Right cardiac atrium (tissue), 5 donors: ENCODE data around the gene ITGA7. TPM values are rescaled to one million over a fixed set of nuclear protein-coding genes. Genes with fewer than 3 reads are reported as not detected.

Experiments
- ATAC-seq, 2 donors: fragments of 200-7000 bp; cut with Tn5 transposase; one replicate each; pipeline versions ENCODE4 v1.8.0 to v1.9.1; 2020; ENCODE audit warnings: moderate library complexity in 2 of 2, mild to moderate bottlenecking in 1 of 2
- DNase-seq, 3 donors: peaks; one replicate each; pipeline ENCODE4 v3.0.0-alpha.2; 2020
- H3K27ac ChIP-seq: one replicate; pipeline ENCODE4 v1.5.1; 2013; ENCODE audit warnings: mild to moderate bottlenecking, low read length, control low read depth, moderate library complexity
- H3K27me3 ChIP-seq: one replicate; pipeline ENCODE4 v1.6.1; 2013; ENCODE audit not compliant: control insufficient read depth, insufficient read depth
- H3K4me1 ChIP-seq: one replicate; pipeline ENCODE4 v1.6.1; 2013; ENCODE audit warnings: low read length; ENCODE audit not compliant: control insufficient read depth, insufficient read depth
- H3K4me3 ChIP-seq: one replicate; pipeline ENCODE4 v1.5.1; 2013; ENCODE audit warnings: low read length, control low read depth
- H3K9me3 ChIP-seq: one replicate; pipeline ENCODE4 v1.6.1; 2013; ENCODE audit warnings: low read length; ENCODE audit not compliant: control insufficient read depth
- WGBS: extraction: QIAGEN DNeasy Blood & Tissue Kit; methylation state at CpG from one replicate; pipeline ENCODE4 v1.1.7; 2013; 5-methylcytosine and 5-hydroxymethylcytosine counted together
- intact Hi-C, 4 donors: fragments of 100-400 bp; cut with DNase I; formaldehyde crosslinking; loops; one replicate each; pipeline versions ENCODE4 v1.11.0 to v1.14.0; 2022 to 2023
- polyA plus RNA-seq: library from polyadenylated mRNA; stranded (reverse); fragments of 200-250 nt; gene quantifications from one replicate; pipeline ENCODE4 v1.2.3, GENCODE V29; 2013
- total RNA-seq, 4 donors: library from RNA; stranded (reverse); fragmentation: NEBNext Ultra II Directional; extraction: Animal tissue kit (Norgen Biotek cat#: 25700); gene quantifications; one replicate each; pipeline ENCODE4 v1.2.1, GENCODE V29; 2021
- donor health status: healthy with polysubstance abuse.
- donor health status: DM: no; HTN: yes; CAD: no.
- donor health status: DM: no; HTN: no; CAD: no.
- donor health status: DM: no; HTN: yes; CAD: no; lungs with severe emphysema.
- donor health status: DM: yes; HTN: yes; CAD: no.

ITGA7 gene
- total and polyA plus RNA-seq, 5 donors: 288 to 674 (median 602) TPM

DNA sequence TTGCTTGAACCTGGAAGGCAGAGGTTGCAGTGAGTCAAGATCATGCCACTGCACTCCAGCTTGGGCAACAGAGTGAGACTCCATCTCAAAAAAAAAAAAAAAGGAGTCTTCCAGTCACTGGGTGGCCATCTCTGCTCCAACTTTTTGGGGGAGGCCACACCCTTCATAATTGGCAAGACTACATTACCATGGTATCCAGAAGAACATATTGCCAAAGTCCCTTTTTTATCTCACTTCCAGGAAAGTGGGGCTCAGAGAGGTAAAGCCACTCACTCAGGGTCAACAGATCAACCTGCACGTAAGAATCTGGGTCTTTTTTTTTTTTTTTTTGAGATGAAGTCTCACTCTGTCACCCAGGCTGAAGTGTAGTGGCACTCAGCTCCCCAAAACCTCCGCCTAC, 26.2 kb upstream of the ITGA7 start:
- Histone ChIP-seq H3K4me1 (no peaks in the 10 kb centered on the region), H3K9me3 (no peaks in the 10 kb centered on the region), H3K4me3 (no peak overlapping the region), H3K27me3 (no peaks in the 10 kb centered on the region), H3K27ac (no peak overlapping the region)
- WGBS: 86% methylated on average over 2 of the region's 2 CpGs
- DNase-seq (no peak), ATAC-seq (no peak)
- intact Hi-C loops: no loop called here

DNA sequence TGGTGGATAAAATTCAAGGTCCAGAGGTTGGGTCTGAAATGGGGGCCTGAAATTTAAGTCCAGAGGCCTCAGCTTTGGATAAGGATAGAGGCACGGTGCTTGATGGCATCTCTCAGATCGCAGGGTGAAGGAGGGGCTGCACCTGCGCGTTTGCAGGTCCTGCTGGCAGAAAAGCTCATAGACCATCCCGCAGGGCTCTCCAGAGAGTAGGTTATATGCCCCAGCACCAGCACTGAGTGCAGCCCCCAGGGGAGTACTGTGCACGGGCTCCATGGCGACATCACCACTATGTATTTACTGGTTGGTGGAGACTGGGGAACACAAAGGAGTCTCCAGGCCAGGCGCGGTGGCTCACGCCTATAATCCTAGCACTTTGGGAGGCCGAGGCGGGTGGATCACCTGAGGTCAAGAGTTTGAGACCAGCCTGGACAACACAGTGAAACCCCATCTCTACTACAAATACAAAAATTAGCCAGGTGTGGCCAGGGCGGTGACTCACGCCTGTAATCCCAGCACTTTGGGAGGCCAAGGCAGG, 25.4 kb upstream of the ITGA7 start:
- WGBS: 86% methylated on average over 14 of the region's 14 CpGs
- DNase-seq: peak in 1 of 3 donors; percentile 38
- Histone ChIP-seq H3K27me3 (no peaks in the 10 kb centered on the region), H3K27ac (no peak overlapping the region), H3K9me3 (no peaks in the 10 kb centered on the region), H3K4me3 (no peak overlapping the region), H3K4me1 (no peaks in the 10 kb centered on the region)
- ATAC-seq: no peak
- intact Hi-C loops: no loop called here

DNA sequence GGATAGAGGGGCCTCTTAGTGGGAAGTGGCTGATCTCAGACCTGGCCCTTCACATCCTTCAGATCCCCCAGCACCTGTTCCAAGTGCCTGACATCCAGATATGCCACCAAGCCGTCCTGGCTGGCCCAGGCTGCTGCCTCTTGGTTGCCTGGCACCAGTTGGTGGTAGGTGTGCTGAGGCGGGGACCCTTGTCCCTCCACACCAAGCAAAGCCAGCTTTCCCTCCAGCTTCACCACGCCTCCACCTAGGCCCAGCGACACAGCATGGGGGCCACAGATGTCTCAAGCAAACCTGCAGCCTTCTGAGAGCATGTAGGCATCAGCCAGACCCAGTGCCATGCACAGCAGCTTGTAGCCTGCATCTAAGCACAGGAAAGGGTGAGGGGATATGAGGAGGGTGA, 24.6 kb upstream of the ITGA7 start:
- ATAC-seq (no peak), DNase-seq (peak in 1 of 3 donors; percentile 56)
- 83% methylated on average over 4 of the region's 4 CpGs for WGBS
- H3K27ac ChIP-seq: no peak overlapping the region
- no peaks in the 10 kb centered on the region for H3K4me1 ChIP-seq
- intact Hi-C loops: no loop called here
- no peak overlapping the region for H3K4me3 ChIP-seq
- H3K27me3 ChIP-seq: no peaks in the 10 kb centered on the region
- no peaks in the 10 kb centered on the region for H3K9me3 ChIP-seq

DNA sequence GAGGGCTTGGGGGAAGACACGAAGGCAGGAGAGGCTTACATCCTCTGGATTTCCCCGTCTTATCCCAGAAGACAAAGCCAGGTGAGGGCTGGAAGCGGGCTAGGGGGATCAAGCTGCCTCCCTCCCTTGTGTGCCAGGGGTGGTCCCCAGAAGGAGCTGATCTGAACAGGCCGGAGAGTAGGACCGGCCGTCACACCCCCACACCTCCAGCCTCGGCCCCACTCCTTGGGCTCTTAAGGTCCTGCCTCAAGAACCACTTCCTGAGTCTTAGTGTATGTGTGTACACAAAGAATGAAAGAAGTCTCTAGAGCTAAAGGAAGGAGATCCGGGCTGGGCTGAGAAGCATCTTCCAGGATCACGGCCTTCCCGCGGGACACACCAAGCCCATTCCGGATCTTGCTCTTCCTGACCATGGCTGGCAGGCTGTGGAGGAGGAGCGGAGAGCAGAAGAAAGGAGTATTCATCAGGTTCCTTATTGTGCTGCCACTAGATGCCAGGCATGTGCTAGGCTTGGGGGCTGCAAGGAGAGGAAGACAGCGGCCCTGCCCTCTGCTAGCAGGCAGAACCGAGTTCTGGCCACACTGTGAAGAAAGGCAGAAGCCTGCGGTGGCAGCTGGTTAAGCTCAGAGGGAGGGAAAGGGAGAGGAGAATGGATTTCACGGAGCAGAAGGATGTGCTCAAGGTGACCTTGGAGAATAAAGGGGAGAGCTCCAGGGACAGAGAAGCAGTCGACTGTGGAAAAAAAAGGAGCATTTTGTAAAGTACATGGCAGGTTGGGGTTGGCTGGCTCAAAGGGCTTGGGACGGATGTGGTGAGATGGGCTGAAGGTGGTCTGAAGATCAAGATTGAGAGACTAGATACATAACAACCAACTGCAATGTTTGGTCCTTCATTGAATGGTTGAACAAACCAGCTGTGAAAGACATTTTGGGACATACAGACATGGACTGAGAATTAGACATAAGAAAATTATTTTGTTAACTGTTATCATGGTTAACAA, 22.4 kb upstream of the ITGA7 start:
- peak; percentile 5 to 11 for ATAC-seq
- H3K9me3 ChIP-seq: no peaks in the 10 kb centered on the region
- peaks cover 4% of the 10 kb centered on the region for H3K4me1 ChIP-seq
- peak in 1 of 3 donors; percentile 73 for DNase-seq
- peak overlapping the region; percentile 97 for H3K4me3 ChIP-seq
- intact Hi-C loops: no loop called here
- H3K27me3 ChIP-seq: no peaks in the 10 kb centered on the region
- 4% methylated on average over 19 of the region's 19 CpGs for WGBS
- peak overlapping the region; percentile 99 for H3K27ac ChIP-seq

DNA sequence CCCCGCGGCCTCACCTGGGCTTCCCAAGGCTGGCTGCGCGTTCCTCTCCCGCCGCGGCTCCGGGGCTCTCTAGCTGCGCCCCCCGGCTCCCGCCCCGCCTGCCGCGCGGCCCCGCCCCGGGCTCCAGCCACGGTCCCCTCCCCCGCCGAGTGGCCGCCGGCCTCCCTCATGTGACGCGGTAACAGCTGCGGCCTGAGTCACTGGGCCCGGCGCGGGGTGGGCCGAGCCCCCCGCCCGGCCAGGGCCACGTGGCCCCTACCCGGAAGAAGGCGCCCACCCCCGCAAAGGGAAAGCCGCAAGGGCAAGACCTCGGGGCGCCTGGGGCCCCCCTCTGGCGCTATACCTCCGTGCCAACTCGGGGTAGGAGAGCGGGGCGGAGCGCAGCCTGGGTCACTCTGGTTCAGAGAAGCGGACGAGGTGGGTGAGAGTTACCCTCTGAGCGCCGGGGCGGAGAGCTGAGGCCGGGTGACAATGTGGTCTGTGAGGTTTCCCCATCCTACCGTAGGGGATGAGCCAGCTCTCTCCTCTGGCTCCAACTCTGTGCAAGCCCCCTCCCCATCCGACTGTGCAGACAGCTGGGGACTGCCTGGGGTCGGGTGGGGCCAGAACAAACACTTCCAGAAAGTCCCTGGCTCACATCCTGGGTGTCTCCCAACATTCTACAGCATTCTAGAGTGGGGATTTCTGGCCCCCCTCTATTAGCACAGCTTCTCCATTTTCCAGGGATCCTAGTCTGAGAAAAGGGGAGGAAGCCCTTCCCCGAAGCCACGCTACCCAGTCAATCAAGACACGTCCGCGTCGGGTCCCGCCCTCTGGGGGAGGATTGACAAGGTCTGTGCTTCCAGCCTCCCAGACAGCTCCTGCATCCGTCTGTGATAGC, 21.5 kb upstream of the ITGA7 start, which contains the start of gene CD63:
CD63 (minus strand) TSS at position 71 of the 880 bp plus-strand sequence. CDS start 668 bp downstream, outside the sequence.
- intact Hi-C loops: no loop called here
- Histone ChIP-seq H3K4me1 (peaks cover 4% of the 10 kb centered on the region), H3K27ac (peak within 1 kb of the TSS; percentile 99), H3K9me3 (no peaks in the 10 kb centered on the region), H3K4me3 (peak within 1 kb of the TSS; percentile 97), H3K27me3 (no peaks in the 10 kb centered on the region)
- peak; percentile 87 to 88 for ATAC-seq
- DNase-seq: peak; percentile 94 to 97 (median 96)
- under 1% methylated on average over 61 of the region's 61 CpGs for WGBS

DNA sequence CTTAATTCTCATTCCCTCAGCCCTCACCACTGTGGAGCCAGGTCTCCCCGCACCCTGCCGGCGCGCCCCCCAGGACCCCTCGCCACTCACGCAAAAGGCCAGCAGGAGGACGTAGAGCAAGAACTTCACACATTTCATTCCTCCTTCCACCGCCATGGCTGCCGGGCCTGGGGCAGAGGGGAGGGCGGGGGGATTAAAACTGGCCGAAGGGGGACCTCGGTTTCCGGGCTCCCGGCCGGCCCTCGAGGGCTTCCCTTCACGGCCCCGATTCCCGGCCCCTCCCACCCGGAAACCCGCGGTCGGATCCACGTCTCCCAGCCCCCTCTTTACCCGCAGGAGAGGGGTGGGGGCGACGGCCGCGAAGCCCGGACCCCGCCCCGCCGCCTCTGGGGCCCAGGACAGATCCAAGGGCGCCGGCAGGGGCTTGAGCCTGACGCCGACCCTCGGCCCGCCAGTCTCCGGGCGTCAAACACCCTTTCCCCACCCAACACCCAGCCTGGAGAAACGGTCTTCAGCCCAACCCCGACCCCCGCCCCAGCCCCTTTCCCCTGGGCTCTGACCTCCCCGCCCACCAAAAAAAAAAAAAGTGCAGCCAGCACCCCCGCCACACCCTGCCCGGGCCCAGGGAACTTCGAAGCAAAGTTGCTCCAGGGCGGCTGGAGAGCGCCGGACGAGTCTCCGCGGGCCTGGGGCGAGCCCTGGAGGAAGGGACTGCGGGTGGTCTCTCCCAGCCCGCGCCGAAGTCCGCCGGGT, 20.7 kb upstream of the ITGA7 start:
- Histone ChIP-seq H3K27me3 (no peaks in the 10 kb centered on the region), H3K27ac (peak overlapping the region; percentile 99), H3K4me1 (peaks cover 4% of the 10 kb centered on the region), H3K9me3 (no peaks in the 10 kb centered on the region), H3K4me3 (peak overlapping the region; percentile 97)
- ATAC-seq (peak; percentile 41 to 55), DNase-seq (peak; percentile 83 to 94 (median 94))
- intact Hi-C loops: no loop called here
- WGBS: under 1% methylated on average over 61 of the region's 61 CpGs

DNA sequence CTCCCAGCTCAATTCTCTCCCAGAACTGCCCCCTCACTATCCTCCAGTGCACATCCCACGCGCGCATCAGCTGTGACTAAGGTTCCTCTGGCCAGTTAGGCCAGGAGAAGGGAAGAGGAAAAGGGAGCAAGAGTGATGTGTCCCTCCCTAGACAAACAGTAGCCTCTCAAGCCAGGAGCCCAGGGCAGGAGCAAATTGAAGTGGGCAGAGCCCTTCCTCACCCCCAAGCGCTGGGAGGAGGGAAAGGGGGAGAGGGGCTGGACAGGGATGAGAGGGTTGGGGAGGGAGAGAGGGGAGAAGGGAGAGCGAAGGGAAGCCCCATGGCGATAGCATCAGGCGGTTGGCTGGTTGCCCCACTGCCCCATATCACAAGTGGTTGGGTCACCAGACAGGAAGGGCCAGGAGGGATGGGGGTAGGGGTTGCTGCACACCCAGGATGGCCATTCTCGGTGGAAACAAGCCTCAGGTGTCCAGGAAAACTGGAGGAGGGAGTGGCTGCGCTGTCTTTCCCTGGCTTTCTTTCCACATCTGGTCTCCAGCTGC, 20.0 kb upstream of the ITGA7 start:
- DNase-seq (peak; percentile 79 to 88 (median 83)), ATAC-seq (peak; percentile 3 to 5)
- peak overlapping the region; percentile 97 for H3K4me3 ChIP-seq
- peak overlapping the region; percentile 99 for H3K27ac ChIP-seq
- H3K4me1 ChIP-seq: peaks cover 4% of the 10 kb centered on the region
- no peaks in the 10 kb centered on the region for H3K27me3 ChIP-seq
- intact Hi-C loops: no loop called here
- 3% methylated on average over 9 of the region's 9 CpGs for WGBS
- no peaks in the 10 kb centered on the region for H3K9me3 ChIP-seq

DNA sequence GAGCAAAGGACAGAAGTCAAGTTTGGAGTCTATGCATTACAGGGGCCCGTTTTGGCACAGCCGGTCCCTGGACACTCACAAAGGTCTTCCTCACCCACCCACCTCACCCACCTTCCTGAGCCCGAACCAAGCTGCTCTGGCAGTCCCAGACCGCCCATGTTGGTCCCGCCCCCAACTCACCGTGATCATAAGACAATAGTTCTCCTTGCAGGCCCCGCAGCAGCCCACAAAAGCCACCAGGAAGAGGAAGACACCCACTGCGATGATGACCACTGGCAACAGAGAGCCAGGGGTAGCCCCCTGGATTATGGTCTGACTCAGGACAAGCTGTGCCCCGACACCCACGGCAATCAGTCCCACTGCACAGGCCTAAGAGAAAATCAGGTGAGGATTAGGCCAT, 19.3 kb upstream of the ITGA7 start:
- peaks cover 4% of the 10 kb centered on the region for H3K4me1 ChIP-seq
- 37% methylated on average over 10 of the region's 10 CpGs for WGBS

DNA sequence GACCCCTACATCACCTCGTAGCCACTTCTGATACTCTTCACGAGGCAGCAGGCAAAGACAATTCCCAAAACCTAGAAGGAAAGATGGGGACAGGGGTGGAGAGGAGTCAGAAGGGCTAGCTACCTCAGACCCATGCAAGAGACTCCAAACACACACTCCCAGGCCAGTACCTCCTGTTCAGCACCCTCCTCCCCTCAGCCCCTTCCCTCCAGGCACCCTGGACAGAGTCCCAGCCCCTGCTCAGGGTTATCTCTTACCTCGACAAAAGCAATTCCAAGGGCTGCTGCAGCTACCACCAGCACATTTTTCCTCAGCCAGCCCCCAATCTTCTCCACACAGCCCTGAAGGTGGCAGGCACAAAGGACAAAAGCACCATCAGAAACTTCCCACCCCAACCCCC, 17.9 kb upstream of the ITGA7 start:
- H3K4me3 ChIP-seq: no peak overlapping the region
- peak in 1 of 3 donors; percentile 54 for DNase-seq
- WGBS: 39% methylated on average over 3 of the region's 3 CpGs
- ATAC-seq: no peak
- intact Hi-C loops: no loop called here
- H3K27me3 ChIP-seq: no peaks in the 10 kb centered on the region
- peaks cover 7% of the 10 kb centered on the region for H3K4me1 ChIP-seq
- H3K27ac ChIP-seq: peak overlapping the region; percentile 8
- no peaks in the 10 kb centered on the region for H3K9me3 ChIP-seq

More for the DNA sequence above, 19.3 kb upstream of the ITGA7 start:
- Histone ChIP-seq H3K27ac (peak overlapping the region; percentile 99), H3K4me3 (peak overlapping the region; percentile 97), H3K27me3 (no peaks in the 10 kb centered on the region), H3K9me3 (no peaks in the 10 kb centered on the region)
- ATAC-seq: no peak
- DNase-seq: peak in 2 of 3 donors; percentile 58 to 65
- intact Hi-C loops: no loop called here

DNA sequence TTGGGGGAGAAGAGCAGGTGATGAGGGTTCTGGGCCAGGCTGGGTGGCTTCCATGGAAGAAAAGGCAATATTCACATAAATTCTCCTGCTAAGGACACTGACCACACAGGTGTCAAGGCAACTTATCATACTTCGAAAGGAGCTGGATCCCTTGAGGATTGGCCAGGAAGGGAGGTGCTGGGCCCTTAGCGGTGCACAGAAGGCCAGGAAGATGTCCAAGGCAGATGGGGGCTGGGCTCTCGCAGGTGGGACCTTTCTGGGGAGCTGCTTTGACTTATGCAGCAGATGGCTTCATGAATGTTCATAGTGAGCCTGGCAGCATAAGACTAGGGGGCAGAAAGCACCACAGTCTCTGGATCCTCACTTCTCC, 17.2 kb upstream of the ITGA7 start:
- WGBS: 48% methylated on average over 3 of the region's 3 CpGs
- Histone ChIP-seq H3K4me3 (no peak overlapping the region), H3K9me3 (no peaks in the 10 kb centered on the region), H3K27me3 (no peaks in the 10 kb centered on the region), H3K27ac (peak overlapping the region; percentile 33), H3K4me1 (peaks cover 10% of the 10 kb centered on the region)
- DNase-seq (peak in 1 of 3 donors; percentile 52), ATAC-seq (no peak)
- intact Hi-C loops: loop anchor here in 1 of 4 donors (5.0 kb wide), 1 partner anchor 43 kb away; a partner anchor contains a TSS
